H9 (cell line): Measurements from ENCODE around the gene RPS15A. TPM values are rescaled to one million over a fixed set of nuclear protein-coding genes. Genes with fewer than 3 reads are reported as not detected.
"Not testable (repeated sequence)": the region's sequence is repeated elsewhere in the genome, so short reads cannot be mapped to it uniquely, and the experiment has no call there.

ENCODE experiments used
- DNase-seq: peaks from one replicate; pipeline ENCODE4 v3.0.0-alpha.2; 2017
- H2AFZ ChIP-seq: one replicate; pipeline ENCODE4 v1.6.1; 2013; ENCODE audit warnings: mild to moderate bottlenecking, low read length, control low read depth, moderate library complexity
- H2AK5ac ChIP-seq: 2 replicates; pipeline ENCODE4 v1.6.1; 2013; ENCODE audit warnings: low read length, control low read depth, mixed read lengths; ENCODE audit not compliant: insufficient read length
- H2BK120ac ChIP-seq: one replicate; pipeline ENCODE4 v1.6.1; 2013; ENCODE audit warnings: low read depth, mild to moderate bottlenecking, low read length, control low read depth, inconsistent platforms; ENCODE audit not compliant: poor library complexity, severe bottlenecking
- H2BK12ac ChIP-seq: 2 replicates; pipeline ENCODE4 v1.6.1; 2013; ENCODE audit warnings: low read length, control low read depth, mixed read lengths, low read depth; ENCODE audit not compliant: insufficient read length
- H2BK15ac ChIP-seq: 2 replicates; pipeline ENCODE4 v1.6.1; 2013; ENCODE audit warnings: low read depth, low read length, control low read depth
- H2BK20ac ChIP-seq: one replicate; pipeline ENCODE4 v1.6.1; 2013; ENCODE audit warnings: low read depth, mild to moderate bottlenecking, low read length, control low read depth, inconsistent platforms; ENCODE audit not compliant: poor library complexity, severe bottlenecking
- H2BK5ac ChIP-seq: 2 replicates; pipeline ENCODE4 v1.6.1; 2013; ENCODE audit warnings: low read length, control low read depth, mixed read lengths; ENCODE audit not compliant: insufficient read length
- H3K14ac ChIP-seq: 2 replicates; pipeline ENCODE4 v1.6.1; 2013; ENCODE audit warnings: low read length, control low read depth; ENCODE audit not compliant: insufficient read depth
- H3K18ac ChIP-seq: 2 replicates; pipeline ENCODE4 v1.6.1; 2013; ENCODE audit warnings: low read depth, mild to moderate bottlenecking, mixed read lengths, low read length, control low read depth; ENCODE audit not compliant: insufficient read length
- H3K23ac ChIP-seq: 2 replicates; pipeline ENCODE4 v1.6.1; 2013; ENCODE audit warnings: low read length, control low read depth, mixed read lengths, low read depth; ENCODE audit not compliant: insufficient read length
- H3K23me2 ChIP-seq: 2 replicates; pipeline ENCODE4 v1.6.1; 2013; ENCODE audit warnings: low read depth, mild to moderate bottlenecking, mixed read lengths, low read length, control low read depth; ENCODE audit not compliant: insufficient read length, poor library complexity, severe bottlenecking
- H3K27ac ChIP-seq: 2 replicates; pipeline ENCODE4 v1.5.1; 2013; ENCODE audit warnings: low read length, control low read depth, mixed read lengths, low read depth; ENCODE audit not compliant: insufficient read length
- H3K27me3 ChIP-seq: 2 replicates; pipeline ENCODE4 v1.6.1; 2013; ENCODE audit warnings: low read length, control low read depth, inconsistent platforms; ENCODE audit not compliant: insufficient read depth
- H3K4ac ChIP-seq: 2 replicates; pipeline ENCODE4 v1.6.1; 2013; ENCODE audit warnings: low read depth, mild to moderate bottlenecking, control low read depth, inconsistent platforms, low read length, moderate library complexity
- H3K4me1 ChIP-seq: 2 replicates; pipeline ENCODE4 v1.6.1; 2013; ENCODE audit warnings: low read length, control low read depth, inconsistent platforms; ENCODE audit not compliant: insufficient read depth
- H3K4me2 ChIP-seq: 2 replicates; pipeline ENCODE4 v1.6.1; 2013; ENCODE audit warnings: low read length, control low read depth, mixed read lengths; ENCODE audit not compliant: insufficient read length, insufficient read depth
- H3K56ac ChIP-seq: 2 replicates; pipeline ENCODE4 v1.6.1; 2013; ENCODE audit warnings: low read depth, mild to moderate bottlenecking, mixed read lengths, low read length, control low read depth; ENCODE audit not compliant: insufficient read length
- H3K79me1 ChIP-seq: 2 replicates; pipeline ENCODE4 v1.6.1; 2013; ENCODE audit warnings: low read depth, mild to moderate bottlenecking, moderate library complexity, low read length, control low read depth, inconsistent platforms; ENCODE audit not compliant: insufficient read depth, poor library complexity, severe bottlenecking
- H3K79me2 ChIP-seq: 2 replicates; pipeline ENCODE4 v1.6.1; 2013; ENCODE audit warnings: low read length, control low read depth, inconsistent platforms; ENCODE audit not compliant: insufficient read depth
- H3K9ac ChIP-seq: 2 replicates; pipeline ENCODE4 v1.6.1; 2013; ENCODE audit warnings: low read length, control low read depth, mixed read lengths; ENCODE audit not compliant: insufficient read length; ENCODE audit errors: extremely low read depth
- H3K9me3 ChIP-seq: one replicate; pipeline ENCODE4 v1.6.1; 2013; ENCODE audit warnings: low read depth, low read length, inconsistent platforms; ENCODE audit not compliant: control insufficient read depth
- H3T11ph ChIP-seq: one replicate; pipeline ENCODE4 v1.6.1; 2013; ENCODE audit warnings: mild to moderate bottlenecking, low read length, control low read depth, inconsistent platforms
- H4K20me1 ChIP-seq: one replicate; pipeline ENCODE4 v1.6.1; 2013; ENCODE audit not compliant: control insufficient read depth, insufficient read length, insufficient read depth
- H4K5ac ChIP-seq: 2 replicates; pipeline ENCODE4 v1.6.1; 2013; ENCODE audit warnings: low read depth, mild to moderate bottlenecking, mixed read lengths, low read length, control low read depth; ENCODE audit not compliant: insufficient read length
- H4K8ac ChIP-seq: replicated peaks from 2 replicates; pipeline ENCODE4 v1.6.1; 2013; ENCODE audit warnings: low read length, control low read depth, mixed read lengths, low read depth; ENCODE audit not compliant: insufficient read length
- H4K91ac ChIP-seq: 2 replicates; pipeline ENCODE4 v1.6.1; 2013; ENCODE audit warnings: low read depth, mild to moderate bottlenecking, moderate library complexity, mixed read lengths, low read length, control low read depth; ENCODE audit not compliant: insufficient read length
- H3K27ac Mint-ChIP-seq, 3 experiments: 2 replicates in 2 of 3; 3 replicates in 1 of 3; pipeline ENCODE4 v1.8.0; 2020 to 2021; ENCODE audit warnings: mixed read lengths in 3 of 3, mild to moderate bottlenecking in 1 of 3, moderate library complexity in 1 of 3
- H3K27me3 Mint-ChIP-seq: 2 replicates; pipeline ENCODE4 v1.8.0; 2021; ENCODE audit warnings: low read depth, mild to moderate bottlenecking, moderate library complexity, mixed read lengths
- H3K36me3 Mint-ChIP-seq, 3 experiments: 2 replicates in 2 of 3; 3 replicates in 1 of 3; pipeline ENCODE4 v1.8.0; 2020 to 2021; ENCODE audit warnings: low read depth in 3 of 3, mixed read lengths in 3 of 3; ENCODE audit not compliant: insufficient read depth in 1 of 3
- H3K4me1 Mint-ChIP-seq, 2 experiments: 2 replicates each; pipeline ENCODE4 v1.8.0; 2020; ENCODE audit warnings: mixed read lengths in 2 of 2
- H3K4me3 Mint-ChIP-seq, 2 experiments: 2 replicates in 1 of 2; 3 replicates in 1 of 2; pipeline ENCODE4 v1.8.0; 2020 to 2021; ENCODE audit warnings: mild to moderate bottlenecking in 2 of 2, mixed read lengths in 2 of 2, moderate library complexity in 1 of 2
- H3K9me3 Mint-ChIP-seq, 2 experiments: 2 replicates in 1 of 2; 3 replicates in 1 of 2; pipeline ENCODE4 v1.8.0; 2020; ENCODE audit warnings: mild to moderate bottlenecking in 2 of 2, mixed read lengths in 2 of 2, moderate library complexity in 1 of 2
- WGBS: extraction: QIAGEN DNeasy Blood & Tissue Kit; methylation state at CpG from one replicate; pipeline ENCODE4 v1.1.7; 2013; ENCODE audit warnings: missing lambda C conversion rate, low lambda C conversion rate, mixed read lengths; ENCODE audit not compliant: insufficient read length; ENCODE audit errors: extremely low coverage; 5-methylcytosine and 5-hydroxymethylcytosine counted together
- total RNA-seq: library from RNA; stranded (reverse); gene quantifications from 2 replicates; pipeline ENCODE4 v1.2.1, GENCODE V29; 2021

RPS15A gene
- total RNA-seq, 1 experiment from 2014 or later = 1,990 TPM

- H2BK12ac ChIP-seq, H3K27ac ChIP-seq, H3K4me2 ChIP-seq, H3K4ac ChIP-seq, H2BK15ac ChIP-seq, H3K27ac Mint-ChIP-seq, H3K23ac ChIP-seq, H3K14ac ChIP-seq, H2BK5ac ChIP-seq, H2BK120ac ChIP-seq, DNase-seq, H3K27me3 ChIP-seq, H3K23me2 ChIP-seq, H4K5ac ChIP-seq, H3K79me2 ChIP-seq, H3K18ac ChIP-seq, H3K4me1 Mint-ChIP-seq, H2BK20ac ChIP-seq, H3K4me3 Mint-ChIP-seq, H2AK5ac ChIP-seq, H4K8ac ChIP-seq, H4K20me1 ChIP-seq, H3K4me1 ChIP-seq, H4K91ac ChIP-seq, H3K9me3 ChIP-seq, H3K79me1 ChIP-seq, H3K27me3 Mint-ChIP-seq, H3K9ac ChIP-seq, H3K56ac ChIP-seq, H3T11ph ChIP-seq, H2AFZ ChIP-seq: not testable (repeated sequence)
- no CpG with 5 or more reads among the region's 27 CpGs for WGBS
- Mint-ChIP-seq H3K9me3 (peaks cover 11 to 12% of the 10 kb centered on the region in 2 experiments), H3K36me3 (peaks cover 4 to 11% (median 5%) of the 10 kb centered on the region in 3 experiments; a peak in 5 of 7 replicates)
Observed at GRCh38 chr16:18734279-18734678, 55.9 kb downstream of the RPS15A start.

Other genes starting within 250 kb of the RPS15A start
- 81.2 and 100 TPM in 2 replicates for gene NOMO2, start 228.2 kb downstream of the RPS15A start, total RNA-seq
- 197 and 205 TPM in 2 replicates for gene ARL6IP1, start 11.2 kb upstream of the RPS15A start, total RNA-seq
- gene SMG1, start 136.1 kb upstream of the RPS15A start, total RNA-seq = 75.7 and 96.4 TPM in 2 replicates
- gene TMC7, start 193.6 kb upstream of the RPS15A start, total RNA-seq = 4.3 and 4.8 TPM in 2 replicates